ENCODE measurements around the gene PTPRN2. TPM values are rescaled to one million over a fixed set of nuclear protein-coding genes. Genes with fewer than 3 reads are reported as not detected.

Gene PTPRN2
- total and polyA plus RNA-seq, 4 donors = 18.1 to 69.9 (median 50.4) TPM

GRCh38 chr7:158394936-158395335 is 192.7 kb downstream of the PTPRN2 start:
- DNase-seq (ENCODE audit: low read depth in 4 of 6, low spot score in 6 of 6) = peak in 1 of 6 donors; percentile 49
- peaks cover 33% of the 10 kb centered on the region for H3K4me1 ChIP-seq (ENCODE audit: control insufficient read depth, insufficient read depth, low read length)
- no peak overlapping the region for H3K27ac ChIP-seq (ENCODE audit: low read depth, low read length)

GRCh38 chr7:158393926-158394625 is 193.5 kb downstream of the PTPRN2 start:
- Histone ChIP-seq H3K27ac (ENCODE audit: low read depth, low read length) (no peak overlapping the region), H3K4me3 (ENCODE audit: low read depth, low read length) (no peak overlapping the region), H3K9me3 (ENCODE audit: control insufficient read depth, insufficient read depth, low read length) (no peaks in the 10 kb centered on the region), H3K4me1 (ENCODE audit: control insufficient read depth, insufficient read depth, low read length) (peaks cover 36% of the 10 kb centered on the region), H3K36me3 (ENCODE audit: control insufficient read depth, insufficient read depth, low read length) (peaks cover 9% of the 10 kb centered on the region), H3K27me3 (ENCODE audit: control insufficient read depth, insufficient read depth, low read length) (no peaks in the 10 kb centered on the region)
- WGBS (ENCODE audit: insufficient coverage) = 85% methylated on average over 9 of the region's 16 CpGs
- DNase-seq (ENCODE audit: low read depth in 4 of 6, low spot score in 6 of 6) = no peak

More at GRCh38 chr7:158394936-158395335, 192.7 kb downstream of the PTPRN2 start:
- H3K4me3 ChIP-seq (ENCODE audit: low read depth, low read length) = no peak overlapping the region
- no peaks in the 10 kb centered on the region for H3K27me3 ChIP-seq (ENCODE audit: control insufficient read depth, insufficient read depth, low read length)
- no peaks in the 10 kb centered on the region for H3K9me3 ChIP-seq (ENCODE audit: control insufficient read depth, insufficient read depth, low read length)
- 40% methylated on average over 20 of the region's 25 CpGs for WGBS (ENCODE audit: insufficient coverage)
- H3K36me3 ChIP-seq (ENCODE audit: control insufficient read depth, insufficient read depth, low read length) = peaks cover 9% of the 10 kb centered on the region

GRCh38 chr7:158392251-158392650 is 195.4 kb downstream of the PTPRN2 start:
- 64% methylated on average over 11 of the region's 11 CpGs for WGBS (ENCODE audit: insufficient coverage)
- no peak for DNase-seq (ENCODE audit: low read depth in 4 of 6, low spot score in 6 of 6)
- Histone ChIP-seq H3K27ac (ENCODE audit: low read depth, low read length) (no peak overlapping the region), H3K9me3 (ENCODE audit: control insufficient read depth, insufficient read depth, low read length) (no peaks in the 10 kb centered on the region), H3K27me3 (ENCODE audit: control insufficient read depth, insufficient read depth, low read length) (no peaks in the 10 kb centered on the region), H3K36me3 (ENCODE audit: control insufficient read depth, insufficient read depth, low read length) (peaks cover 9% of the 10 kb centered on the region), H3K4me3 (ENCODE audit: low read depth, low read length) (no peak overlapping the region), H3K4me1 (ENCODE audit: control insufficient read depth, insufficient read depth, low read length) (peaks cover 42% of the 10 kb centered on the region)

GRCh38 chr7:158391541-158391940 is 196.1 kb downstream of the PTPRN2 start:
- no peak overlapping the region for H3K27ac ChIP-seq (ENCODE audit: low read depth, low read length)
- H3K9me3 ChIP-seq (ENCODE audit: control insufficient read depth, insufficient read depth, low read length) = no peaks in the 10 kb centered on the region
- peaks cover 9% of the 10 kb centered on the region for H3K36me3 ChIP-seq (ENCODE audit: control insufficient read depth, insufficient read depth, low read length)
- H3K4me1 ChIP-seq (ENCODE audit: control insufficient read depth, insufficient read depth, low read length) = peaks cover 42% of the 10 kb centered on the region
- no peak overlapping the region for H3K4me3 ChIP-seq (ENCODE audit: low read depth, low read length)
- 97% methylated on average over 4 of the region's 4 CpGs for WGBS (ENCODE audit: insufficient coverage)
- H3K27me3 ChIP-seq (ENCODE audit: control insufficient read depth, insufficient read depth, low read length) = no peaks in the 10 kb centered on the region
- no peak for DNase-seq (ENCODE audit: low read depth in 4 of 6, low spot score in 6 of 6)

GRCh38 chr7:158391141-158391540 is 196.5 kb downstream of the PTPRN2 start:
- peaks cover 39% of the 10 kb centered on the region for H3K4me1 ChIP-seq (ENCODE audit: control insufficient read depth, insufficient read depth, low read length)
- H3K9me3 ChIP-seq (ENCODE audit: control insufficient read depth, insufficient read depth, low read length) = no peaks in the 10 kb centered on the region
- WGBS (ENCODE audit: insufficient coverage) = 75% methylated on average over 6 of the region's 12 CpGs
- H3K27ac ChIP-seq (ENCODE audit: low read depth, low read length) = no peak overlapping the region
- H3K4me3 ChIP-seq (ENCODE audit: low read depth, low read length) = no peak overlapping the region
- peaks cover 9% of the 10 kb centered on the region for H3K36me3 ChIP-seq (ENCODE audit: control insufficient read depth, insufficient read depth, low read length)
- no peak for DNase-seq (ENCODE audit: low read depth in 4 of 6, low spot score in 6 of 6)
- H3K27me3 ChIP-seq (ENCODE audit: control insufficient read depth, insufficient read depth, low read length) = no peaks in the 10 kb centered on the region

GRCh38 chr7:158390460-158390859 is 197.2 kb downstream of the PTPRN2 start:
- no peak overlapping the region for H3K4me3 ChIP-seq (ENCODE audit: low read depth, low read length)
- no peaks in the 10 kb centered on the region for H3K9me3 ChIP-seq (ENCODE audit: control insufficient read depth, insufficient read depth, low read length)
- DNase-seq (ENCODE audit: low read depth in 4 of 6, low spot score in 6 of 6) = no peak
- peaks cover 6% of the 10 kb centered on the region for H3K36me3 ChIP-seq (ENCODE audit: control insufficient read depth, insufficient read depth, low read length)
- H3K27ac ChIP-seq (ENCODE audit: low read depth, low read length) = no peak overlapping the region
- H3K27me3 ChIP-seq (ENCODE audit: control insufficient read depth, insufficient read depth, low read length) = no peaks in the 10 kb centered on the region
- WGBS (ENCODE audit: insufficient coverage) = 90% methylated on average over 16 of the region's 16 CpGs
- H3K4me1 ChIP-seq (ENCODE audit: control insufficient read depth, insufficient read depth, low read length) = peaks cover 35% of the 10 kb centered on the region

- DNase-seq (ENCODE audit: low read depth in 4 of 6, low spot score in 6 of 6) = peak in 2 of 6 donors; percentile 64 to 69
- Histone ChIP-seq H3K4me1 (ENCODE audit: control insufficient read depth, insufficient read depth, low read length) (peaks cover 35% of the 10 kb centered on the region), H3K36me3 (ENCODE audit: control insufficient read depth, insufficient read depth, low read length) (peaks cover 6% of the 10 kb centered on the region), H3K4me3 (ENCODE audit: low read depth, low read length) (no peak overlapping the region), H3K9me3 (ENCODE audit: control insufficient read depth, insufficient read depth, low read length) (no peaks in the 10 kb centered on the region), H3K27ac (ENCODE audit: low read depth, low read length) (no peak overlapping the region), H3K27me3 (ENCODE audit: control insufficient read depth, insufficient read depth, low read length) (no peaks in the 10 kb centered on the region)
- 78% methylated on average over 35 of the region's 35 CpGs for WGBS (ENCODE audit: insufficient coverage)
These were observed 197.9 kb downstream of the PTPRN2 start for GRCh38 chr7:158389514-158390425.

- Histone ChIP-seq H3K4me3 (ENCODE audit: low read depth, low read length) (no peak overlapping the region), H3K4me1 (ENCODE audit: control insufficient read depth, insufficient read depth, low read length) (peaks cover 35% of the 10 kb centered on the region), H3K9me3 (ENCODE audit: control insufficient read depth, insufficient read depth, low read length) (no peaks in the 10 kb centered on the region), H3K36me3 (ENCODE audit: control insufficient read depth, insufficient read depth, low read length) (peaks cover 6% of the 10 kb centered on the region), H3K27me3 (ENCODE audit: control insufficient read depth, insufficient read depth, low read length) (no peaks in the 10 kb centered on the region), H3K27ac (ENCODE audit: low read depth, low read length) (no peak overlapping the region)
- 92% methylated on average over 16 of the region's 16 CpGs for WGBS (ENCODE audit: insufficient coverage)
- DNase-seq (ENCODE audit: low read depth in 4 of 6, low spot score in 6 of 6) = no peak
These were observed 198.7 kb downstream of the PTPRN2 start for GRCh38 chr7:158388928-158389327.

GRCh38 chr7:158388072-158388471 is 199.6 kb downstream of the PTPRN2 start:
- no peak for DNase-seq (ENCODE audit: low read depth in 4 of 6, low spot score in 6 of 6)
- Histone ChIP-seq H3K4me3 (ENCODE audit: low read depth, low read length) (no peak overlapping the region), H3K27ac (ENCODE audit: low read depth, low read length) (no peak overlapping the region), H3K27me3 (ENCODE audit: control insufficient read depth, insufficient read depth, low read length) (no peaks in the 10 kb centered on the region), H3K4me1 (ENCODE audit: control insufficient read depth, insufficient read depth, low read length) (peaks cover 35% of the 10 kb centered on the region), H3K36me3 (ENCODE audit: control insufficient read depth, insufficient read depth, low read length) (peaks cover 6% of the 10 kb centered on the region), H3K9me3 (ENCODE audit: control insufficient read depth, insufficient read depth, low read length) (no peaks in the 10 kb centered on the region)
- WGBS (ENCODE audit: insufficient coverage) = 85% methylated on average over 15 of the region's 15 CpGs
